ENCODE results near the gene PGM1.

DNA sequence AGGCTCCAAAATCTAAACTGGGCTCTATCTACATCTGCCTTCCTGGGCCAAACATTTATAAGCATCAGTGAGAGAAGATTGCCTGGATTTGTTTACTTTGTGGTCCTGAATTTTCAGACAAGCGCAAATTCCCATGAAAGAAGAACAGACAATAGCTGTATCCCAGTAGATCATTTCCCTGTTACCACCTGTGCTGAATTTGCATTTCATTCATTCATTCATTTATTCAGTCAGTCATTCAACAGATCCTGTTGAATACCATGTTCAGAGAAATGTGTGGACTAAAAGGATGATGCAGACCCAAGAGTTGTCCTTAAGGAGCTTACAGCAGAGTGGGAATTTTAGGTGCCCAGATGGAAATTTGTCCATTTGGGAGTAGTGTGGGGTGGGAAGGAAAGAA lies 2.2 kb downstream of the PGM1 start:
- TF ChIP-seq, protein P1, sequence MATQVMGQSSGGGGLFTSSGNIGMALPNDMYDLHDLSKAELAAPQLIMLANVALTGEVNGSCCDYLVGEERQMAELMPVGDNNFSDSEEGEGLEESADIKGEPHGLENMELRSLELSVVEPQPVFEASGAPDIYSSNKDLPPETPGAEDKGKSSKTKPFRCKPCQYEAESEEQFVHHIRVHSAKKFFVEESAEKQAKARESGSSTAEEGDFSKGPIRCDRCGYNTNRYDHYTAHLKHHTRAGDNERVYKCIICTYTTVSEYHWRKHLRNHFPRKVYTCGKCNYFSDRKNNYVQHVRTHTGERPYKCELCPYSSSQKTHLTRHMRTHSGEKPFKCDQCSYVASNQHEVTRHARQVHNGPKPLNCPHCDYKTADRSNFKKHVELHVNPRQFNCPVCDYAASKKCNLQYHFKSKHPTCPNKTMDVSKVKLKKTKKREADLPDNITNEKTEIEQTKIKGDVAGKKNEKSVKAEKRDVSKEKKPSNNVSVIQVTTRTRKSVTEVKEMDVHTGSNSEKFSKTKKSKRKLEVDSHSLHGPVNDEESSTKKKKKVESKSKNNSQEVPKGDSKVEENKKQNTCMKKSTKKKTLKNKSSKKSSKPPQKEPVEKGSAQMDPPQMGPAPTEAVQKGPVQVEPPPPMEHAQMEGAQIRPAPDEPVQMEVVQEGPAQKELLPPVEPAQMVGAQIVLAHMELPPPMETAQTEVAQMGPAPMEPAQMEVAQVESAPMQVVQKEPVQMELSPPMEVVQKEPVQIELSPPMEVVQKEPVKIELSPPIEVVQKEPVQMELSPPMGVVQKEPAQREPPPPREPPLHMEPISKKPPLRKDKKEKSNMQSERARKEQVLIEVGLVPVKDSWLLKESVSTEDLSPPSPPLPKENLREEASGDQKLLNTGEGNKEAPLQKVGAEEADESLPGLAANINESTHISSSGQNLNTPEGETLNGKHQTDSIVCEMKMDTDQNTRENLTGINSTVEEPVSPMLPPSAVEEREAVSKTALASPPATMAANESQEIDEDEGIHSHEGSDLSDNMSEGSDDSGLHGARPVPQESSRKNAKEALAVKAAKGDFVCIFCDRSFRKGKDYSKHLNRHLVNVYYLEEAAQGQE (IDR thresholded peaks at IDR 0.05; ENCODE audit: insufficient read depth in 1 of 2, low read depth in 2 of 2, low read length in 2 of 2) = no peak
- TF ChIP-seq SIN3A (IDR thresholded peaks at IDR 0.05; ENCODE audit: borderline replicate concordance, insufficient read depth, low read length) = no peak
- no peak for TF ChIP-seq FOXP2 (optimal IDR thresholded peaks at IDR 0.05; ENCODE audit: borderline replicate concordance, extremely low read depth, extremely low read length, insufficient read depth)
- TF ChIP-seq POLR2AphosphoS5 (IDR thresholded peaks at IDR 0.05; ENCODE audit: low read depth, low read length) = no peak
- no peak for TF ChIP-seq TAF1 (IDR thresholded peaks at IDR 0.05; ENCODE audit: borderline replicate concordance, insufficient read depth, low read length)
